H7 (cell line): ENCODE results near the gene EBLN1. TPM values are rescaled to one million over a fixed set of nuclear protein-coding genes. Genes with fewer than 3 reads are reported as not detected.
"Not testable (repeated sequence)": the region's sequence is repeated elsewhere in the genome, so short reads cannot be mapped to it uniquely, and the experiment has no call there.

Experiments used
- DNase-seq: peaks from one replicate; pipeline ENCODE4 v3.0.0; 2012
- H3K27me3 ChIP-seq: 2 replicates; pipeline ENCODE4 v1.6.0; 2011; ENCODE audit warnings: mild to moderate bottlenecking, low read length; ENCODE audit not compliant: control insufficient read depth, insufficient read depth
- H3K36me3 ChIP-seq: replicated peaks from 2 replicates; pipeline ENCODE4 v1.5.1; 2011; ENCODE audit warnings: low read length; ENCODE audit not compliant: control insufficient read depth, insufficient read depth
- H3K4me3 ChIP-seq: 2 replicates; pipeline ENCODE4 v1.5.1; 2011; ENCODE audit warnings: low read depth, mild to moderate bottlenecking, control low read depth, low read length, moderate library complexity; ENCODE audit not compliant: insufficient read depth
- total RNA-seq: library from RNA; depleted of rRNA; stranded (reverse); fragments of >200 nt; shearing (Covaris generic); gene quantifications from 2 replicates; pipeline ENCODE4 v1.2.3, GENCODE V29; 2014

Gene EBLN1
- total RNA-seq, 1 experiment from 2014 or later = not detected

GRCh38 chr10:22244001-22244400, 26.2 kb upstream of the EBLN1 start:
- peaks cover 4% of the 10 kb centered on the region; the same call in 1 of the 2 replicates for H3K27me3 ChIP-seq
- no peak overlapping the region for H3K4me3 ChIP-seq
- H3K36me3 ChIP-seq = no peaks in the 10 kb centered on the region
- DNase-seq = no peak

DNA sequence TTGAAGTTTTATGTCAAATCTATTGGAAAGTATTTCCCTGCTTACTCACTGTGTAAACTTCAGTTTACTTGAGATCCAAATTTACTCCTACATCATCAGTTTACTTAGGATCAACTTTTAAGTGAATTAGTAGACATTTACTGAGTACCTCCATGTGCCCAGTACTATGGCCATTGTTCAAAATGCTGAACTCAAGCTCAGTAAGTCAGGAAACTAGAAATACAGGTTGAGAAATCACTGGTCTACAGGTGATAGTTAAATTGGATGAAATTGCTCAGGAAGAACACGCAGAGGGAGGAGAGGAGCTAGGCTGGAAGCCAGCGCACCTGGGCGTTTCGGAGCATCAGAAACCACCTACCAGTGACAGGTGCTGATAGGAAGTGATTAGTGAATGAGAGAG, 25.5 kb upstream of the EBLN1 start:
- DNase-seq = no peak
- Histone ChIP-seq H3K27me3 (no peaks in the 10 kb centered on the region; the same call in 1 of the 2 replicates), H3K4me3 (no peak overlapping the region), H3K36me3 (no peaks in the 10 kb centered on the region)

DNA sequence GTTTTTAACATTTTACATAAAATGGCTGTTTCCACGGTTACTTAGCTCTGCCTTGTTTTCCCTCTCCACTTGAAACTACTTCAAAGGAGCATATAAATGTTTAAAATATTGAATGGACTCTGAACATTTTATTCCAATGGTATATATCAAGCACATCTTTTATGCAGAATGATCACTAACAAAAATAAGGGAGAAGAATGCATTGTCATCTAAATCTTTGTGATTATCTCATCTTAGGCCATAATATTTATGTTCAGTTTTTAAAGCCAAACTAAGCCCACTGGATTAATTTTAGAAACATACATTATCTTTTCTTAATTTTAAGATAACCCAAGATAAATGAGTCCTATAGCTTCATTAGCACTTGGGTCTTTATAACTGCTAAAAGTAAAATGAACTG, 13.4 kb upstream of the EBLN1 start:
- H3K27me3 ChIP-seq = no peaks in the 10 kb centered on the region
- H3K4me3 ChIP-seq = no peak overlapping the region
- DNase-seq = no peak
- H3K36me3 ChIP-seq = no peaks in the 10 kb centered on the region

DNA sequence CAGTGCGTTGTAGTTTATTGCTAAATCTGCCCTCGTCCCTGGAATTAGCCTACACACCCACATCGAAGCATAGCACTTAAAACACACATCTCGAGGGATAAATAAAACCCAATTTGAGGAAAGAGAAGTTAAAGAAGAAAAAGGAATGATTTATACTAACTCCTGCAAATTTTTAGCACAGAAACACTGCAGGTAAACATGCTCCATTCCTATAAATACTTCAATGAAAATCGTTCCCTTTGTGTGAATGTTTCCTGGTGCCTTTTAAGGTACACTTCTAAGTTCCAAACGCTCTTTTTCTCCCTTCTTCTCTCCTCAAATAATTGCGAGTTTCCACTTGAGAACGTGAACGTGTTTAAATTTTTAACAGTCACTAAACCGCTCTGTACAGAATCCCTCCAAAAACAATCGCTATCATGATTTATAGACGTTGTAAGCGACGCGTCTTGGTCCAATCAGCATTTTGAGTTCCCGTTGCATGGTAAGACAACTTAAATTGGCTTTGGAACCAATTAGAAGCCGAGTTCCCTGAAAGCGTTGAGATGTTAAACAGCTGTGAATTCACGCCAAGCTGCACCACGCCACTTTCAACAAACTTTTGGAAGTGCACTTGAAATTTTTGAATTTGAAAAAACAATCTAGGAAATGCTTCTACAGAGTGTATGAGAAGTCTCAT, 12.5 kb upstream of the EBLN1 start:
- H3K36me3 ChIP-seq = no peaks in the 10 kb centered on the region
- DNase-seq = peak; percentile 23
- H3K27me3 ChIP-seq = no peaks in the 10 kb centered on the region
- peak overlapping the region; percentile 85 for H3K4me3 ChIP-seq

DNA sequence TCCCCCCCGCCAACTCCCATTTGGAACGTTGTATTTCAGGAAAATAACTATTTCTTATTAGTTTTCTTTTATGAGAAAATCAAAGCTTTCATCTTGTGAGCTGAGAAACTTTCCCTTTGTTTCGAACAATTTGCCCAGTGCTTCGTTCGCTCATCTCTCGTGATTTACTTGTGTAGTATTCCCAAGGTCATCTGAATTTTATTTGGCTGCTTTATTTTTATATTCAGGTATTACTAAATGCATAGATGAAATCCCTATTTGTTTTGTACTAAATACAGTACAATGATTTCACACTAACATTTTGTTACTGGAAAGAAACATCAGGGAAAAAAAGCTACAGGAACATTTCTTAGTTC, 12.0 kb upstream of the EBLN1 start:
- Histone ChIP-seq H3K4me3 (peak overlapping the region; percentile 85), H3K36me3 (no peaks in the 10 kb centered on the region), H3K27me3 (no peaks in the 10 kb centered on the region)
- no peak for DNase-seq

- Histone ChIP-seq H3K36me3 (no peaks in the 10 kb centered on the region), H3K27me3 (no peaks in the 10 kb centered on the region), H3K4me3 (peak overlapping the region; percentile 85)
- DNase-seq = peak; percentile 85
Measured at GRCh38 chr10:22228943-22229801, 11.4 kb upstream of the EBLN1 start.

GRCh38 chr10:22228167-22228938, 10.5 kb upstream of the EBLN1 start:
- peak overlapping the region; percentile 85 for H3K4me3 ChIP-seq
- no peak for DNase-seq

DNA sequence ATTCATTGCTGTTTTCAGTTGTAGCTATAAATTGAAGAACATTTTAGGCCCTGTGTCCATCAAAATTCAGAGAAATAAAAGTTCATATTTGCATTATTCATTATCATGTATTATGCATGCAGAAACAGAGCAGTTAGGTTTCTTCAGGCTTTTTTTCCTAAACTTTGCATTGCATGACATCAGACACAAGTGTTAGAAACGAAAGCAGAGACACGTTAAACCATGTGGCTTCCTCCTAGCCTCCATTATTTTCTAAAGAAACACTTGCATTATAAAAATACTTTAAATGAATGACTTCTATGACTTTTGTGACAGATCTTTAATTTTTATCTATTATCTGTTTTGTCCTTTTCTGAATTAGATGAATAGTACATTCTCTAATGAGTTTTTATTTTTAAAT, 8.8 kb upstream of the EBLN1 start:
- Histone ChIP-seq H3K36me3 (no peaks in the 10 kb centered on the region), H3K27me3 (no peaks in the 10 kb centered on the region), H3K4me3 (no peak overlapping the region)
- no peak for DNase-seq

More at GRCh38 chr10:22228167-22228938, 10.5 kb upstream of the EBLN1 start:
- no peaks in the 10 kb centered on the region for H3K36me3 ChIP-seq
- H3K27me3 ChIP-seq = no peaks in the 10 kb centered on the region

GRCh38 chr10:22222236-22223190, 4.7 kb upstream of the EBLN1 start:
- H3K36me3 ChIP-seq = no peaks in the 10 kb centered on the region
- H3K27me3 ChIP-seq = no peaks in the 10 kb centered on the region
- no peak overlapping the region for H3K4me3 ChIP-seq
- DNase-seq = no peak

DNA sequence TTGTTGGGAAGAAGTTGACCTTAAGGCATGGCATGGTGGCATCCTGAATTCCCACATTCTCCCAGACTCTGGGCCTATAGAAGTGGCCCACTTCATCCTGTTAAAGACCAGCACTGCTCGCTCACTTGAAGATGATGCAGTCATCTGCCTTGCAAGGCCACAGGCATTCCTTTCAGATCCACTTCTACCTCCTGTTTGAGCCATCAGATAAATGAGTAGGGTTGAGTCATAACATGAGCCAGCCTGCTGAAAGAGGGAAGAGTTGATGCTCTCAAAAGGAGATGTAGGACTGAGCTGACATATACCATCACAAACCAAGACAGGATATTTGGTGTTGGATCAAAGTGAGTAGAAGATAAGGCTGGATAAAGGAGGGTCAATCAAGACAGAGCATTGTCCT, 1.5 kb upstream of the EBLN1 start:
- Histone ChIP-seq H3K27me3 (no peaks in the 10 kb centered on the region), H3K36me3 (no peaks in the 10 kb centered on the region), H3K4me3 (no peak overlapping the region)
- no peak for DNase-seq

DNA sequence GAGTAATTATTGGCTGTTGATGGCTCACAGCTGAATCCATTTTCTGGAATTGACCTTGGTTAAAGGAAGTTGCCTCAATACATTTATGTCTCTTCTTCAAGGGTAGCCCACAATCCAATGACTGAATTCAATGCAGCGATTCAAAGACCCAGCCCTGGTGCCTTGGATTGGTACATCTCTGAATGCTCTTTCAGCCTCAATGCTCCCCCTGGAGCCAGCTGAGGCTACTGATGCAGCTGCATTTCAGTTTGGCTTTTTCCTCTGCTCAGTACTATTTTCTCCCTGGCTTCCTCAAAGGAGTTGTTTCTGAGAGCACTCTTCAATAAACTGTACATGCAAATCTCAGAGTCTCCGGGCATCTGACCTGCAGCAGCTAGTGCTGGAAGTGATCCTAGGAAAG, 633 bp upstream of the EBLN1 start:
- Histone ChIP-seq H3K4me3 (no peak overlapping the region), H3K36me3 (no peaks in the 10 kb centered on the region), H3K27me3 (no peaks in the 10 kb centered on the region)
- DNase-seq = no peak

- not testable (repeated sequence) for H3K4me3 ChIP-seq, H3K36me3 ChIP-seq, H3K27me3 ChIP-seq, DNase-seq
Measured at GRCh38 chr10:22217084-22217483, 731 bp downstream of the EBLN1 start.

DNA sequence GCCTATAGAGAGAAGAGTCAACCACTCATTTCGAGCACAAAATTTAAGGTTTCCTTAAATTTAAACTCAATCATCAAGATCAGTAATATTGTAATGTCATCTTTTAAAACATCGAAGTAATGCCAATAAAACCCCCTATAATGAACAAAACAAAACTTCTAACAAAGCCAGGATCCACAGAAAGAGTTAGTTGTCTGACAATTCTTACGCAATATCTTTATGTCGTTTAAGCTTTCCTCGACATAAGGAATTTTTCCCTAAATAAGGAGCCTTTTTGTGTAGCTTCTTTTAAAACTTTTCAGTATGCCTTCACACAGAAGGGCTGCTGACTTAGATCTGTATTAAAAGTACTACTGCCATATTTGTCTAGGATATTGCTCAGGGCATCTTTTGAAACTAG, 7.5 kb downstream of the EBLN1 start:
- no peaks in the 10 kb centered on the region for H3K36me3 ChIP-seq
- DNase-seq = no peak
- no peaks in the 10 kb centered on the region for H3K27me3 ChIP-seq
- H3K4me3 ChIP-seq = no peak overlapping the region

DNA sequence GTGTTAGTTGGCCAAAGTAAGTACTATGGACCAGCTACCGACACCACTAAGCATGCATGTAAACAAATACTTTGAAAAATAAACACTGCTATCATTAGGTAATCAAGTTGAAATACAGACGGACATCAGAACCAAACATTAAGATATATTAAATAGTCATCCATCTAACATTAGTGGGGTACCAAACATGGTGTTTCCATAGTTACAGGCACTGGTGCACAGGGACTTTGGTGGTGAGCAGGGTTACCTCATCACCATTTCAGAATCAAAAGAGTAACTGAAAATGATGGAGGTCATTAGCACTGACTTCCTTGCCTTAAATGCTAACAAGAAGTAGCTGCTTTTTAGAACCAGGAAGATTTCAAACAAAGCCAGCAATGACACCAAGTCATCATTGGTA, 23.9 kb downstream of the EBLN1 start:
- no peaks in the 10 kb centered on the region for H3K36me3 ChIP-seq
- H3K27me3 ChIP-seq = no peaks in the 10 kb centered on the region
- DNase-seq = no peak
- no peak overlapping the region for H3K4me3 ChIP-seq
